CD14-positive monocyte (primary cell): ENCODE measurements around the gene PODXL. TPM values are rescaled to one million over a fixed set of nuclear protein-coding genes. Genes with fewer than 3 reads are reported as not detected.
"Not testable (repeated sequence)": the region's sequence is repeated elsewhere in the genome, so short reads cannot be mapped to it uniquely, and the experiment has no call there.

Experiments
- DNase-seq, 3 donors: peaks; one replicate each; pipeline ENCODE4 v3.0.0-alpha.2; 2011 to 2022
- H2AFZ ChIP-seq: 2 replicates; pipeline ENCODE4 v1.6.0; 2012; ENCODE audit warnings: mild to moderate bottlenecking, low read depth, low read length, inconsistent platforms; ENCODE audit not compliant: insufficient read depth, poor library complexity, severe bottlenecking
- H3K27ac ChIP-seq, 2 donors: 1 replicate in 1 of 2; 2 replicates in 1 of 2; pipeline ENCODE4 v1.5.1; 2012 to 2013; ENCODE audit warnings: low read length in 2 of 2, control low read depth in 1 of 2, inconsistent platforms in 1 of 2, low read depth in 1 of 2, mild to moderate bottlenecking in 1 of 2
- H3K27me3 ChIP-seq, 2 donors: one replicate each; pipeline versions ENCODE4 v1.6.0 to v1.6.1; 2011 to 2013; ENCODE audit warnings: low read length in 2 of 2; ENCODE audit not compliant: control insufficient read depth in 2 of 2, insufficient read depth in 2 of 2
- H3K36me3 ChIP-seq, 2 donors: replicated peaks in 1 of 2; 1 replicate in 1 of 2; 2 replicates in 1 of 2; pipeline versions ENCODE4 v1.5.1 to v1.6.1; 2012 to 2013; ENCODE audit warnings: low read length in 2 of 2, control low read depth in 1 of 2, inconsistent platforms in 1 of 2, mild to moderate bottlenecking in 1 of 2; ENCODE audit not compliant: insufficient read depth in 2 of 2, control insufficient read depth in 1 of 2
- H3K4me1 ChIP-seq, 2 donors: 1 replicate in 1 of 2; 2 replicates in 1 of 2; pipeline versions ENCODE4 v1.5.1 to v1.6.1; 2012 to 2013; ENCODE audit warnings: low read length in 2 of 2, control low read depth in 1 of 2, inconsistent platforms in 1 of 2, mild to moderate bottlenecking in 1 of 2, moderate library complexity in 1 of 2; ENCODE audit not compliant: insufficient read depth in 2 of 2, control insufficient read depth in 1 of 2
- H3K4me2 ChIP-seq: replicated peaks from 2 replicates; pipeline ENCODE3; 2012; ENCODE audit warnings: low read length, moderate library complexity, mild to moderate bottlenecking; ENCODE audit not compliant: poor library complexity, severe bottlenecking; ENCODE audit errors: extremely low read depth
- H3K4me3 ChIP-seq, 3 experiments: fragments of 200-600 bp in 1 of 3; sonication (generic) in 1 of 3; replicated peaks in 1 of 3; 1 replicate in 2 of 3; 2 replicates in 1 of 3; pipeline ENCODE4 v1.5.1; 2011 to 2013; ENCODE audit warnings: low read length in 3 of 3, mild to moderate bottlenecking in 3 of 3, control low read depth in 2 of 3, low read depth in 2 of 3, inconsistent platforms in 1 of 3, moderate library complexity in 1 of 3
- H3K79me2 ChIP-seq: 2 replicates; pipeline ENCODE4 v1.6.0; 2012; ENCODE audit warnings: mild to moderate bottlenecking, control low read depth, inconsistent platforms, low read length, moderate library complexity; ENCODE audit not compliant: insufficient read depth
- H3K9ac ChIP-seq: 2 replicates; pipeline ENCODE4 v1.6.0; 2017; ENCODE audit warnings: low read length, mild to moderate bottlenecking; ENCODE audit not compliant: insufficient read depth, poor library complexity, severe bottlenecking
- H3K9me3 ChIP-seq, 2 donors: replicated peaks in 1 of 2; 1 replicate in 1 of 2; 2 replicates in 1 of 2; pipeline versions ENCODE4 v1.5.1 to v1.6.1; 2012 to 2013; ENCODE audit warnings: low read length in 2 of 2, control low read depth in 1 of 2; ENCODE audit not compliant: control insufficient read depth in 1 of 2, insufficient read depth in 1 of 2
- H4K20me1 ChIP-seq: 2 replicates; pipeline ENCODE4 v1.6.0; 2012; ENCODE audit warnings: mild to moderate bottlenecking, low read length, control low read depth, moderate library complexity; ENCODE audit not compliant: insufficient read depth
- H3K27ac Mint-ChIP-seq, 7 donors: one replicate each; pipeline ENCODE4 v1.8.0; 2020; ENCODE audit warnings: mild to moderate bottlenecking in 7 of 7, mixed read lengths in 7 of 7, moderate library complexity in 6 of 7, inconsistent platforms in 2 of 7
- H3K27me3 Mint-ChIP-seq, 3 donors: one replicate each; pipeline ENCODE4 v1.8.0; 2021 to 2022; ENCODE audit warnings: low read depth in 3 of 3, mild to moderate bottlenecking in 3 of 3, mixed read lengths in 3 of 3, moderate library complexity in 3 of 3, inconsistent platforms in 1 of 3
- H3K36me3 Mint-ChIP-seq, 2 donors: one replicate each; pipeline ENCODE4 v1.8.0; 2020; ENCODE audit warnings: mixed read lengths in 2 of 2, inconsistent platforms in 1 of 2, mild to moderate bottlenecking in 1 of 2
- H3K4me1 Mint-ChIP-seq: one replicate; pipeline ENCODE4 v1.8.0; 2020; ENCODE audit warnings: mild to moderate bottlenecking, mixed read lengths
- H3K4me3 Mint-ChIP-seq, 2 donors: one replicate each; pipeline ENCODE4 v1.8.0; 2020; ENCODE audit warnings: mild to moderate bottlenecking in 2 of 2, mixed read lengths in 2 of 2, moderate library complexity in 1 of 2
- H3K9me3 Mint-ChIP-seq, 7 donors: one replicate each; pipeline ENCODE4 v1.8.0; 2020 to 2022; ENCODE audit warnings: mixed read lengths in 7 of 7, mild to moderate bottlenecking in 6 of 7, moderate library complexity in 6 of 7, inconsistent platforms in 2 of 7
- WGBS: methylation state at CpG from one replicate; pipeline ENCODE4 v1.1.5; 2013; ENCODE audit warnings: missing lambda C conversion rate; ENCODE audit not compliant: insufficient coverage; 5-methylcytosine and 5-hydroxymethylcytosine counted together
- intact Hi-C, 2 donors: fragments of 100-400 bp; cut with micrococcal nuclease; formaldehyde crosslinking; loops; one replicate each; pipeline versions ENCODE4 v1.15.0 to v1.15.1; 2023
- polyA plus RNA-seq, 3 donors: library from polyadenylated mRNA; depleted of rRNA in 1 of 3; unstranded in 2 of 3; stranded (reverse) in 1 of 3; fragments of 300-500 nt in 2 of 3; fragments of >200 nt in 1 of 3; fragmentation: Illumina TruSeq in 2 of 3; gene quantifications; 1 replicate in 2 of 3; 2 replicates in 1 of 3; pipeline ENCODE4 v1.2.3, GENCODE V29; 2012 to 2021
- TF ChIP-seq, protein P1 (sequence below): fragments of 200-600 bp; IDR thresholded peaks from one replicate; pipeline ENCODE4 v1.8.0; 2022; ENCODE audit warnings: antibody characterized with exemption, mild to moderate bottlenecking

Gene PODXL
- polyA plus RNA-seq, 3 donors = 0.20 to 0.25 TPM; not detected in 1

GRCh38 chr7:131506597-131506996 lies 49.8 kb downstream of the PODXL start:
- H3K36me3 Mint-ChIP-seq = no peaks in the 10 kb centered on the region
- TF ChIP-seq, protein P1, sequence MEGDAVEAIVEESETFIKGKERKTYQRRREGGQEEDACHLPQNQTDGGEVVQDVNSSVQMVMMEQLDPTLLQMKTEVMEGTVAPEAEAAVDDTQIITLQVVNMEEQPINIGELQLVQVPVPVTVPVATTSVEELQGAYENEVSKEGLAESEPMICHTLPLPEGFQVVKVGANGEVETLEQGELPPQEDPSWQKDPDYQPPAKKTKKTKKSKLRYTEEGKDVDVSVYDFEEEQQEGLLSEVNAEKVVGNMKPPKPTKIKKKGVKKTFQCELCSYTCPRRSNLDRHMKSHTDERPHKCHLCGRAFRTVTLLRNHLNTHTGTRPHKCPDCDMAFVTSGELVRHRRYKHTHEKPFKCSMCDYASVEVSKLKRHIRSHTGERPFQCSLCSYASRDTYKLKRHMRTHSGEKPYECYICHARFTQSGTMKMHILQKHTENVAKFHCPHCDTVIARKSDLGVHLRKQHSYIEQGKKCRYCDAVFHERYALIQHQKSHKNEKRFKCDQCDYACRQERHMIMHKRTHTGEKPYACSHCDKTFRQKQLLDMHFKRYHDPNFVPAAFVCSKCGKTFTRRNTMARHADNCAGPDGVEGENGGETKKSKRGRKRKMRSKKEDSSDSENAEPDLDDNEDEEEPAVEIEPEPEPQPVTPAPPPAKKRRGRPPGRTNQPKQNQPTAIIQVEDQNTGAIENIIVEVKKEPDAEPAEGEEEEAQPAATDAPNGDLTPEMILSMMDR = no peak
- Histone ChIP-seq H3K4me1 (peaks cover 0 to 3% of the 10 kb centered on the region in 2 donors), H4K20me1 (no peaks in the 10 kb centered on the region), H3K9ac (no peak overlapping the region), H3K79me2 (no peaks in the 10 kb centered on the region), H3K9me3 (no peaks in the 10 kb centered on the region), H3K4me2 (no peak overlapping the region), H3K36me3 (no peaks in the 10 kb centered on the region), H3K4me3 (no peak overlapping the region), H3K27ac (no peak overlapping the region), H3K27me3 (peaks cover 0 to 3% of the 10 kb centered on the region in 2 donors), H2AFZ (no peak overlapping the region)
- H3K27ac Mint-ChIP-seq = peak overlapping the region in 1 of 7 donors; percentile 21
- intact Hi-C loops = loop anchor here in 1 of 2 donors (10.0 kb wide), 1 partner anchor 148 kb away; no protein-coding TSS in a partner anchor
- H3K27me3 Mint-ChIP-seq = peaks cover 2 to 11% (median 6%) of the 10 kb centered on the region in 3 donors
- H3K9me3 Mint-ChIP-seq = peaks cover 0 to 2% (median 0%) of the 10 kb centered on the region in 7 donors
- 91% methylated on average over 18 of the region's 18 CpGs for WGBS
- DNase-seq = no peak
- peaks cover 3% of the 10 kb centered on the region for H3K4me1 Mint-ChIP-seq
- no peak overlapping the region for H3K4me3 Mint-ChIP-seq

GRCh38 chr7:131505636-131506557 lies 50.5 kb downstream of the PODXL start:
- no peaks in the 10 kb centered on the region for H3K36me3 Mint-ChIP-seq
- intact Hi-C loops = loop anchor here in 1 of 2 donors (10.0 kb wide), 1 partner anchor 149 kb away; no protein-coding TSS in a partner anchor

DNA sequence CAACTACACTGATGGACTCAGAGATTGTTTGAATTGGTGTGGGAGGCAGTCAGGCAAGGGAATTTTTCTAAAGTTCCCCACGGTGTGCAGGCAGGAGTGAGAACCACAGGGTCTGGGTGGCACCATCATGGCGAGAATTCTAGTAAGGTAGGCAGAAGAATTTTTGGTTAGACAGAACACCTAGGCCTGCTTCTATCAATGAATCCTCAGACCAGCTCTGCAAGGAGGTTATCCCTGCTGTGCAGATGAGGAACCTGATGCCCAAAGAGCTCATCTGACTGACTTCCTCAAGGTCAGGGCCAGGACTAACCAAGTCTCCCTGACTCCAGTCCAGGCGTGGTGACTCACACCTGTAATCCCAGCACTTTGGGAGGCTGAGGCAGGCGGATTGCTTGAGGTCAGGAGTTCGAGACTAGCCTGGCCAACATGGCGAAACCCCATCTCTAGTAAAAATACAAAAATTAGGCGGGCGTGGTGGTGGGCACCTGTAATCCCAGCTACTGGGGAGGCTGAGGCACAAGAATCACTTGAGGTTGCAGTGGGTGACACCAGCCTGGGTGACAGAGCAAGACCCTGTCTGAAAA lies 51.3 kb downstream of the PODXL start:
- not testable (repeated sequence) for H3K9me3 Mint-ChIP-seq, H3K4me3 ChIP-seq, H2AFZ ChIP-seq, H3K79me2 ChIP-seq, H3K9me3 ChIP-seq, H3K9ac ChIP-seq, DNase-seq, H3K4me3 Mint-ChIP-seq, H3K27me3 ChIP-seq, H3K27ac Mint-ChIP-seq, H4K20me1 ChIP-seq, H3K36me3 Mint-ChIP-seq, H3K4me1 Mint-ChIP-seq, H3K4me1 ChIP-seq, H3K36me3 ChIP-seq, H3K4me2 ChIP-seq, H3K27ac ChIP-seq
- intact Hi-C loops = loop anchor here in 1 of 2 donors (10.0 kb wide), 1 partner anchor 150 kb away; no protein-coding TSS in a partner anchor
- H3K27me3 Mint-ChIP-seq = peaks cover 2 to 11% (median 6%) of the 10 kb centered on the region in 3 donors
- WGBS = 98% methylated on average over 7 of the region's 8 CpGs

More at GRCh38 chr7:131505636-131506557, 50.5 kb downstream of the PODXL start:
- H3K4me3 ChIP-seq = no peak overlapping the region
- Mint-ChIP-seq H3K27me3 (peaks cover 2 to 11% (median 6%) of the 10 kb centered on the region in 3 donors), H3K27ac (peak overlapping the region in 1 of 7 donors; percentile 21), H3K4me1 (peaks cover 3% of the 10 kb centered on the region), H3K4me3 (no peak overlapping the region), H3K9me3 (peaks cover 0 to 2% (median 0%) of the 10 kb centered on the region in 7 donors)
- no peaks in the 10 kb centered on the region for H3K36me3 ChIP-seq
- H3K27me3 ChIP-seq = peaks cover 0 to 3% of the 10 kb centered on the region in 2 donors
- peaks cover 0 to 3% of the 10 kb centered on the region in 2 donors for H3K4me1 ChIP-seq
- no peaks in the 10 kb centered on the region for H3K79me2 ChIP-seq
- TF ChIP-seq, protein P1 = no peak
- no peaks in the 10 kb centered on the region for H3K9me3 ChIP-seq
- no peak overlapping the region for H3K9ac ChIP-seq
- no peak overlapping the region for H2AFZ ChIP-seq
- WGBS = 96% methylated on average over 17 of the region's 30 CpGs
- H3K27ac ChIP-seq = no peak overlapping the region
- no peaks in the 10 kb centered on the region for H4K20me1 ChIP-seq
- no peak overlapping the region for H3K4me2 ChIP-seq
- DNase-seq = no peak
